Left ventricle myocardium superior (tissue), 1 donor: ENCODE results near the gene TH. TPM values are rescaled to one million over a fixed set of nuclear protein-coding genes. Genes with fewer than 3 reads are reported as not detected.

Experiments
- ATAC-seq: fragments of 200-7000 bp; cut with Tn5 transposase; one replicate; pipeline ENCODE4 v1.9.1; 2020; ENCODE audit warnings: mild to moderate bottlenecking, moderate library complexity
- DNase-seq: peaks from one replicate; pipeline ENCODE4 v3.0.0-alpha.2; 2020
- intact Hi-C: fragments of 100-400 bp; cut with micrococcal nuclease; formaldehyde crosslinking; loops from one replicate; pipeline ENCODE4 v1.11.0; 2022
- total RNA-seq: library from RNA; stranded (reverse); fragmentation: NEBNext Ultra II Directional; extraction: Animal tissue kit (Norgen Biotek cat#: 25700); gene quantifications from one replicate; pipeline ENCODE4 v1.2.1, GENCODE V29; 2021
- donor health status: DM: no; HTN: yes; CAD: no; lungs with severe emphysema.

TH gene
- total RNA-seq, 1 donor from 2014 or later = not detected

- intact Hi-C loops = no loop called here
- peak; percentile 32 for DNase-seq
- no peak for ATAC-seq
Measured at GRCh38 chr11:2138431-2139122, 33.0 kb downstream of the TH start.

- DNase-seq (no peak), ATAC-seq (peak; percentile 22)
- intact Hi-C loops = no loop called here
Measured at GRCh38 chr11:2138068-2138430, 33.6 kb downstream of the TH start.

- intact Hi-C loops = no loop called here
- peak; percentile 71 for DNase-seq
- ATAC-seq = peak; percentile 86
Measured at GRCh38 chr11:2137202-2138067, 34.2 kb downstream of the TH start.

GRCh38 chr11:2136952-2137201 lies 34.7 kb downstream of the TH start:
- no peak for ATAC-seq
- no peak for DNase-seq
- intact Hi-C loops = no loop called here

- intact Hi-C loops = no loop called here
- DNase-seq = peak; percentile 30
- ATAC-seq = no peak
Measured at GRCh38 chr11:2136209-2136951, 35.2 kb downstream of the TH start.

GRCh38 chr11:2135648-2136201 lies 35.9 kb downstream of the TH start:
- intact Hi-C loops = no loop called here
- no peak for ATAC-seq
- DNase-seq = peak; percentile 31

GRCh38 chr11:2135018-2135569 lies 36.5 kb downstream of the TH start:
- DNase-seq (peak; percentile 19), ATAC-seq (no peak)
- intact Hi-C loops = no loop called here

GRCh38 chr11:2134022-2135010 lies 37.3 kb downstream of the TH start:
- peak; percentile 15 for DNase-seq
- no peak for ATAC-seq
- intact Hi-C loops = no loop called here

- intact Hi-C loops = no loop called here
- DNase-seq = peak; percentile 25
Measured at GRCh38 chr11:2133241-2134021, 38.2 kb downstream of the TH start.

GRCh38 chr11:2132874-2133240 lies 38.8 kb downstream of the TH start:
- ATAC-seq (no peak), DNase-seq (peak; percentile 28)
- intact Hi-C loops = no loop called here

More at GRCh38 chr11:2133241-2134021, 38.2 kb downstream of the TH start:
- no peak for ATAC-seq

- ATAC-seq (no peak), DNase-seq (no peak)
- intact Hi-C loops = no loop called here
Measured at GRCh38 chr11:2132246-2132645, 39.4 kb downstream of the TH start.

- DNase-seq = peak; percentile 13
- no peak for ATAC-seq
- intact Hi-C loops = no loop called here
Measured at GRCh38 chr11:2131371-2132236, 40.0 kb downstream of the TH start.

GRCh38 chr11:2130881-2131352 lies 40.7 kb downstream of the TH start:
- intact Hi-C loops = no loop called here
- DNase-seq (peak; percentile 8), ATAC-seq (no peak)

GRCh38 chr11:2129699-2130366 lies 41.8 kb downstream of the TH start:
- peak; percentile 25 for DNase-seq
- intact Hi-C loops = no loop called here

GRCh38 chr11:2129308-2129698 lies 42.3 kb downstream of the TH start:
- ATAC-seq = no peak
- intact Hi-C loops = no loop called here
- DNase-seq = no peak

More at GRCh38 chr11:2129699-2130366, 41.8 kb downstream of the TH start:
- ATAC-seq = no peak
